ENCODE results near the gene GOLGA8A.

DNA sequence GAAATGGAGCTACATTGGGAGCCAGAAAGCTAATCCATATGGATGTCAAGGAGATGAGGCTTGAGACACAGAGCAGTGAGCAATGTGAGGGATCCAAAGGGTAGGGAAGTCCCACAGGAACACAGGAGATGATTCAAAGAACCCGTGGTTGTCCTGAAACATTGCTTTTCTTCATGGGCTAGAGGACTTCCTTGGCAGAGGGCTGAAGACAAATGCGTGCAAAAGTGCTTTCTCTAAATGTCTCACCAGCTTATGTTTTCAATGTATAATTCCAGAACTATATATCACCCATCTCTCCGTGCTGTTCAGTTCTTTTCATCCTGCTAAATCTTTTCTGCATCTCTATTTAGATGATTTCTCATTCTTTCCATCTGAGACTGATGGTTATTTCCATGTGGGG lies 46.0 kb upstream of the GOLGA8A start:
- TF ChIP-seq, protein P1, sequence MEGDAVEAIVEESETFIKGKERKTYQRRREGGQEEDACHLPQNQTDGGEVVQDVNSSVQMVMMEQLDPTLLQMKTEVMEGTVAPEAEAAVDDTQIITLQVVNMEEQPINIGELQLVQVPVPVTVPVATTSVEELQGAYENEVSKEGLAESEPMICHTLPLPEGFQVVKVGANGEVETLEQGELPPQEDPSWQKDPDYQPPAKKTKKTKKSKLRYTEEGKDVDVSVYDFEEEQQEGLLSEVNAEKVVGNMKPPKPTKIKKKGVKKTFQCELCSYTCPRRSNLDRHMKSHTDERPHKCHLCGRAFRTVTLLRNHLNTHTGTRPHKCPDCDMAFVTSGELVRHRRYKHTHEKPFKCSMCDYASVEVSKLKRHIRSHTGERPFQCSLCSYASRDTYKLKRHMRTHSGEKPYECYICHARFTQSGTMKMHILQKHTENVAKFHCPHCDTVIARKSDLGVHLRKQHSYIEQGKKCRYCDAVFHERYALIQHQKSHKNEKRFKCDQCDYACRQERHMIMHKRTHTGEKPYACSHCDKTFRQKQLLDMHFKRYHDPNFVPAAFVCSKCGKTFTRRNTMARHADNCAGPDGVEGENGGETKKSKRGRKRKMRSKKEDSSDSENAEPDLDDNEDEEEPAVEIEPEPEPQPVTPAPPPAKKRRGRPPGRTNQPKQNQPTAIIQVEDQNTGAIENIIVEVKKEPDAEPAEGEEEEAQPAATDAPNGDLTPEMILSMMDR (conservative IDR thresholded peaks at IDR 0.05; ENCODE audit: low read length) = no peak
- no peak for TF ChIP-seq EZH2phosphoT487 (IDR thresholded peaks at IDR 0.05; ENCODE audit: borderline replicate concordance)

All from Loucy (cell line).